AG04450 (cell line): Measurements from ENCODE around the gene DOCK9. TPM values are rescaled to one million over a fixed set of nuclear protein-coding genes. Genes with fewer than 3 reads are reported as not detected.

Source experiments
- CTCF ChIA-PET: fragments of 300-600, 350-600 bp; formaldehyde crosslinking; extraction: SDS; loops from one replicate; lab custom pipeline; 2022; ENCODE audit warnings: antibody characterized with exemption, inconsistent platforms; lab: Charles Lee
- POLR2A ChIA-PET: fragments of 350-600 bp; formaldehyde crosslinking; extraction: SDS; loops from one replicate; lab custom pipeline; 2021; ENCODE audit warnings: antibody characterized with exemption, inconsistent platforms; lab: Yijun Ruan, JAX
- DNase-seq: peaks from one replicate; pipeline ENCODE4 v3.0.0-alpha.2; 2011; ENCODE audit warnings: low read depth, low spot score
- H3K27ac ChIP-seq: one replicate; pipeline ENCODE4 v1.5.1; 2012; ENCODE audit warnings: low read depth, low read length, control low read depth
- H3K27me3 ChIP-seq: one replicate; pipeline ENCODE4 v1.6.0; 2012; ENCODE audit warnings: low read length; ENCODE audit not compliant: control insufficient read depth, insufficient read depth
- H3K4me3 ChIP-seq: 2 replicates; pipeline ENCODE4 v1.5.1; 2011; ENCODE audit warnings: mild to moderate bottlenecking, low read depth, low read length, control low read depth
- H3K9me3 ChIP-seq: 2 replicates; pipeline ENCODE4 v1.5.1; 2012; ENCODE audit warnings: low read length; ENCODE audit not compliant: control insufficient read depth, insufficient read depth
- polyA plus RNA-seq: library from polyadenylated mRNA; depleted of rRNA; stranded (reverse); fragments of >200 nt; gene quantifications from 2 replicates; pipeline ENCODE4 v1.2.3, GENCODE V29; 2011
- TF ChIP-seq, protein P1 (sequence below): IDR thresholded peaks from 2 replicates; pipeline ENCODE4 v1.5.1; 2011; ENCODE audit warnings: low read depth, low read length, control low read depth, inconsistent platforms

DOCK9 gene
- polyA plus RNA-seq, 1 experiment, result 9.6 TPM

DNA sequence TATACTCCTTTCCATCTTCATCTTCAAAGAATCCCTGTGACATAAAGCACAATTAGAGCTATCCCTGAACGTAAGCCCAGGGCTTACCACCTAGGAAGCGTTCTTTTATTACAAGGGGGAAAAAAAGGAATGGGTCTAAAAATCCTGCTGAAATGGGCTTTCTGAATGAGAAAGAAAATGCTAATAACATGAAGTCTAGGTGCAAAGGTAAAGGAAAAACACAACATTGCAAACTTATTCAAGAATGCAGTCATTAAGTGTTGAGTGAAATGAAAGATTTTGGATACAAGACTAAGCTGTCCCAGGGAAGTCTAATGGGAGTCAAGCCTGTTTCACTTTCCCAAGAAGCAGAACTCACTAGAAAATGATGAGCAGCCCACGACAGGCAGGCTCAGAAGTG lies 170.1 kb downstream of the DOCK9 start:
- Histone ChIP-seq H3K27ac (no peak overlapping the region), H3K27me3 (no peaks in the 10 kb centered on the region), H3K4me3 (no peak overlapping the region), H3K9me3 (no peaks in the 10 kb centered on the region)
- no peak for DNase-seq
- ChIA-PET POLR2A (no interaction called here), CTCF (no interaction called here)
- TF ChIP-seq, protein P1, sequence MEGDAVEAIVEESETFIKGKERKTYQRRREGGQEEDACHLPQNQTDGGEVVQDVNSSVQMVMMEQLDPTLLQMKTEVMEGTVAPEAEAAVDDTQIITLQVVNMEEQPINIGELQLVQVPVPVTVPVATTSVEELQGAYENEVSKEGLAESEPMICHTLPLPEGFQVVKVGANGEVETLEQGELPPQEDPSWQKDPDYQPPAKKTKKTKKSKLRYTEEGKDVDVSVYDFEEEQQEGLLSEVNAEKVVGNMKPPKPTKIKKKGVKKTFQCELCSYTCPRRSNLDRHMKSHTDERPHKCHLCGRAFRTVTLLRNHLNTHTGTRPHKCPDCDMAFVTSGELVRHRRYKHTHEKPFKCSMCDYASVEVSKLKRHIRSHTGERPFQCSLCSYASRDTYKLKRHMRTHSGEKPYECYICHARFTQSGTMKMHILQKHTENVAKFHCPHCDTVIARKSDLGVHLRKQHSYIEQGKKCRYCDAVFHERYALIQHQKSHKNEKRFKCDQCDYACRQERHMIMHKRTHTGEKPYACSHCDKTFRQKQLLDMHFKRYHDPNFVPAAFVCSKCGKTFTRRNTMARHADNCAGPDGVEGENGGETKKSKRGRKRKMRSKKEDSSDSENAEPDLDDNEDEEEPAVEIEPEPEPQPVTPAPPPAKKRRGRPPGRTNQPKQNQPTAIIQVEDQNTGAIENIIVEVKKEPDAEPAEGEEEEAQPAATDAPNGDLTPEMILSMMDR, result no peak

DNA sequence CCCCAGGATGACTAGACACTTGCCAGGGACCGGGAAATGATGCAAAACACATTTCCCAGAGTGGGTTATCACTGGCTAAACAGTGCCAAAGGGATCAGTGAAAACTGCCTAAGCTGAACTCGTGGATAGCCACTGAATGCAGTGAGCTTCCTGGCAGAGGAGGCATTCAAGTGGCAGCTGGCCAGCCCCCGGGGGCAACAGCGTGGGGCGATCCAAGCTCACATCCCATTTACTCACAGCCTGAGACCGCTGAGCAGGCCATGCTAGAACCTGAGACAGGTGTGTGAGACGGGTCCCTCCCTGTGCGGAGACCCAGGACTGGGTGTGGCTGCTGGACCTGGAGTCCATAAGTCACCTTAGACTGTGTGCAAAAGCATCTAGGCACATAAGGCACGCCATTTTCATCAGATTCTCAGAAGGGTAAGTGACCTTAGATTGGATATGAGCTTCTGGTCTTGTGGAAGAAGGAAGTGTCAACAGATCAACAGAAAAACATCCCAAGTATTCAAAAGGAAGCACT lies 173.5 kb downstream of the DOCK9 start:
- no peak overlapping the region for H3K4me3 ChIP-seq
- no peak for DNase-seq
- no peaks in the 10 kb centered on the region for H3K27me3 ChIP-seq
- CTCF ChIA-PET, result interaction anchor here (1.0 to 1.6 kb wide), 2 partner anchors 35 to 39 kb away, joined by 4 to 5 read pairs; no protein-coding TSS in a partner anchor
- H3K9me3 ChIP-seq, result no peaks in the 10 kb centered on the region
- H3K27ac ChIP-seq, result no peak overlapping the region
- TF ChIP-seq, protein P1, result no peak
- POLR2A ChIA-PET, result no interaction called here

DNA sequence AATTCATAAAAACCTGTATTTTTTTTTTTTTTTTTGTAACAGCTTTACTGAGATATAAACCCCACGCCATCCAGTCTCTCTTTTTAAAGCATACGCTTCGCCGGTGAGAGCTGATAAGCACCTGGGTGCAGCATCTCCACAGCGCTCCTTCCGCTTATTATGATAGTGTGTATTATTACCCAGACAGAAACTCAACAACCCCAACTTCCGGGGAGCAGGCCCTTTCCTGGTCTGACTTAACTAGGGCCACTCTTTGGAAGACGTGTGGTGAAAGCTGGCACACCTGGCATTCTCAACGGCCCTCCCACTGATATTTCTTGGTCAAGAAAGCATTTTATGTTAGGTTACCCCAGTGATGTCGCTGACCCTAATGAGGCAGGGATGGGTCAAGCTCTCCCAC lies 173.9 kb downstream of the DOCK9 start:
- Histone ChIP-seq H3K4me3 (no peak overlapping the region), H3K27ac (no peak overlapping the region), H3K27me3 (no peaks in the 10 kb centered on the region), H3K9me3 (no peaks in the 10 kb centered on the region)
- ChIA-PET POLR2A (no interaction called here), CTCF (interaction anchor here (1.0 to 1.6 kb wide), 2 partner anchors 36 to 39 kb away, joined by 4 to 5 read pairs; no protein-coding TSS in a partner anchor)
- TF ChIP-seq, protein P1, result no peak
- DNase-seq, result no peak

DNA sequence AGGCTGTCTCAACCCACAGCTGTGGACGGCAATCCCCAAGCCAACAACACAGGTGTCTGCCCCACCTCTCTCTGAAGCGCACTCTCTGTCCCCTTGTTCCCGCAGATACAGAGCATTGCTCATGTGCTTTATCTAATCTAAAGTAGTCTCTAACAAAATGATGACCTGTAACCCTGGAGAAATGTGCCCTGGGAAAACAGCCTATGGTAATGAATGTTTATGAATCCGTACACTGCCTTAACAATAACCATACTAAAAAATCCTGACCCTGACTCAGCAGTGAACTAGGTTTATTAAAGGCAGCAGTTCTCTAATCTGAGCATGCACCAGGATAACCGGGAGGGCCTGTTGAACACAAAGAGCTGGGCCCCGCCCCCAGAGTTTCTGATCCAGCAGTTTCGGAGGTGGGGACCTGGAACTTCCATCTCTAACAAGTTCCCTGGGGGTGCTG lies 174.7 kb downstream of the DOCK9 start:
- Histone ChIP-seq H3K27me3 (no peaks in the 10 kb centered on the region), H3K9me3 (no peaks in the 10 kb centered on the region), H3K27ac (no peak overlapping the region), H3K4me3 (no peak overlapping the region)
- ChIA-PET CTCF (interaction anchor here (1.6 kb wide), 1 partner anchor 37 kb away, joined by 4 read pairs; no protein-coding TSS in a partner anchor), POLR2A (no interaction called here)
- DNase-seq, result no peak
- TF ChIP-seq, protein P1, result no peak

DNA sequence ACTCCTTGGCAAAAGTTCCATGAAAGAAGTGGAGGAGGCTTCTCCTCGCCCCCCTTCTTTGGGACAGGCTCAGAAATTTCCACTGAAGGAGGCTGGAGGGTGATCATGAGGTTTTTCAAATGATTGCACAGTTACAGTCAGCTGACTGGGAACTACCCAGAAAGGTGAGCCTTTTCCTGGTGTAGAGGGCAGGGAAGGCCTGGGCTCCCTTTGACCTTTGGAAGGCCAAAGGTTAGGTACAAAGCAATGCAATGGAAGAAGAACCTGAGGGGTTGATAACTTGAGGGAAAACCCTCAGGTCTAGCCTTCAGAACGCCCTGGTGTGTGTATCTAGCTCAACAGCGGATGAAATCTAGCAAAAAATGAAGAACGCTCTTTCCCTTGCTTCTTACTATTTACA lies 175.3 kb downstream of the DOCK9 start:
- DNase-seq, result no peak
- no peak overlapping the region for H3K4me3 ChIP-seq
- POLR2A ChIA-PET, result no interaction called here
- H3K9me3 ChIP-seq, result no peaks in the 10 kb centered on the region
- TF ChIP-seq, protein P1, result no peak
- H3K27ac ChIP-seq, result no peak overlapping the region
- H3K27me3 ChIP-seq, result no peaks in the 10 kb centered on the region
- CTCF ChIA-PET, result no interaction called here
